SK-N-SH treated with all-trans-retinoic acid at 6 μM for 48 hours (cell line): ENCODE results near the gene ZFP62.

ENCODE experiments used
- CSDC2 ChIP-seq: fragments of 250-450 bp; sonication (Bioruptor Pico); IDR thresholded peaks from 2 replicates; pipeline ENCODE4 v1.5.0; 2020; ENCODE audit warnings: mild to moderate bottlenecking, moderate library complexity
- ZC3H10 ChIP-seq: fragments of 250-450 bp; sonication (Bioruptor Pico); IDR thresholded peaks from 2 replicates; pipeline ENCODE4 v1.5.1; 2021; ENCODE audit warnings: mild to moderate bottlenecking, moderate library complexity
- TF ChIP-seq, protein P1 (sequence below): fragments of 250-450 bp; sonication (Bioruptor Pico); IDR thresholded peaks from 2 replicates; pipeline ENCODE4 v1.5.1; 2020; ENCODE audit warnings: low read depth, mild to moderate bottlenecking, moderate library complexity

DNA sequence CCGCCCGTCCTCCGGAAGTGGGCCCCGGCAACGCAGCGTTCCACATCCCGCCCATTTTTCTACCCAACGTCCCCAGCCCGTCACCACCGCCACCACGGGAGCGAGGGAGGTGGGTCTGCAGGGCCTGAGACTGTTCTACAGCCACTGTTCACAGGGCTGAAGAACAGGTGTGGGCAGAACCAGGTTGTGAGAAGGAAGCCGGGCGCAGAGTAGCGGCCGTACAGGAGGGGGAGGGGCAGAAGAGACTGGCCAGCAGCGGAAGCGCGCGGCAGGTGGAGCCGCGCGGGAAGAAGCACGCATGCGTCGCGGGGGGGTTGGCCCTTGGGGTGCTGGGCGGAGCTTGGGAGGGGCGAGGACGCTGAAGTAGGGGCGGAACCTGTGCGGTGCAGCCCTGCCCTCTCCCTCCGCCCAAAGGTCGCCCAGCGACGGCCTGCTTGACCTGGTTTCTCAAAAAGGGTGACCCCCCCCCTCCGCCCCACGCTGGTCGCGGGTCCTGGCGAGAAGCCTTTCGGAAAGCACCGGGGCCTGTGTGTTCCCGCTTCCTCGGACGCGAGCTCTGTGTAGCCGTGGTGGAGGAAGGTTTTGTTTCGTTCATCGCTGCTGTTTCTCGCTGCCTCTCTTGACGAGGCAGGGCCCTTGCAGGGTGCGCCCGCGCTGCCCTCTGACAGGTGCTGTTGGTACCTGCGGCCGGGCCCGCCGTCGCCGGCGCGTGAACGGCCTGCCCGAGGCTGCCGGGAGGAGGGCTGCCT is 50.7 kb downstream of the ZFP62 start:
- TF ChIP-seq CSDC2 (no peak), ZC3H10 (CRISPR knock-in tag) (no peak)
- TF ChIP-seq, protein P1, sequence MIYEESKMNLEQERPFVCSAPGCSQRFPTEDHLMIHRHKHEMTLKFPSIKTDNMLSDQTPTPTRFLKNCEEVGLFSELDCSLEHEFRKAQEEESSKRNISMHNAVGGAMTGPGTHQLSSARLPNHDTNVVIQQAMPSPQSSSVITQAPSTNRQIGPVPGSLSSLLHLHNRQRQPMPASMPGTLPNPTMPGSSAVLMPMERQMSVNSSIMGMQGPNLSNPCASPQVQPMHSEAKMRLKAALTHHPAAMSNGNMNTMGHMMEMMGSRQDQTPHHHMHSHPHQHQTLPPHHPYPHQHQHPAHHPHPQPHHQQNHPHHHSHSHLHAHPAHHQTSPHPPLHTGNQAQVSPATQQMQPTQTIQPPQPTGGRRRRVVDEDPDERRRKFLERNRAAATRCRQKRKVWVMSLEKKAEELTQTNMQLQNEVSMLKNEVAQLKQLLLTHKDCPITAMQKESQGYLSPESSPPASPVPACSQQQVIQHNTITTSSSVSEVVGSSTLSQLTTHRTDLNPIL (CRISPR knock-in tag), result no peak
